ENCODE data around the gene TENT4B.

- TF ChIP-seq CTCF (IDR thresholded peaks at IDR 0.05) = no peak
- no peak for TF ChIP-seq ZFX (IDR thresholded peaks at IDR 0.05; ENCODE audit: borderline replicate concordance)
Measured at GRCh38 chr16:50139580-50139979, 13.5 kb upstream of the TENT4B start.
